HEK293T (cell line): ENCODE results near the gene GMDS.

Experiments used
- ARNT ChIP-seq: fragments of 450-650 bp; IDR thresholded peaks from 2 replicates; pipeline ENCODE4 v1.6.1; 2017; ENCODE audit warnings: mild to moderate bottlenecking
- BHLHE40 ChIP-seq: fragments of 450-650 bp; IDR thresholded peaks from 2 replicates; pipeline ENCODE4 v1.6.1; 2016; ENCODE audit warnings: mild to moderate bottlenecking, moderate library complexity, borderline replicate concordance
- ELF4 ChIP-seq: fragments of 450-650 bp; IDR thresholded peaks from 2 replicates; pipeline ENCODE4 v1.6.1; 2017; ENCODE audit warnings: antibody characterized with exemption
- FOXK2 ChIP-seq: fragments of 450-650 bp; IDR thresholded peaks from 2 replicates; pipeline ENCODE4 v1.6.1; 2016; ENCODE audit warnings: mild to moderate bottlenecking
- FOXM1 ChIP-seq: fragments of 450-650 bp; IDR thresholded peaks from 2 replicates; pipeline ENCODE4 v1.6.1; 2017; ENCODE audit warnings: mild to moderate bottlenecking, borderline replicate concordance
- NFRKB ChIP-seq: fragments of 450-650 bp; IDR thresholded peaks from 2 replicates; pipeline ENCODE4 v1.6.1; 2016; ENCODE audit warnings: mild to moderate bottlenecking, moderate library complexity
- PKNOX1 ChIP-seq: fragments of 450-650 bp; IDR thresholded peaks from 2 replicates; pipeline ENCODE4 v1.6.1; 2016
- SP1 ChIP-seq: fragments of 450-650 bp; IDR thresholded peaks from 2 replicates; pipeline ENCODE4 v1.6.1; 2017
- SUZ12 ChIP-seq: fragments of 450-650 bp; IDR thresholded peaks from 2 replicates; pipeline ENCODE4 v1.6.1; 2016; ENCODE audit warnings: mild to moderate bottlenecking
- TARDBP ChIP-seq: fragments of 450-650 bp; IDR thresholded peaks from 2 replicates; pipeline ENCODE4 v1.6.1; 2016
- ZNF384 ChIP-seq: fragments of 450-650 bp; IDR thresholded peaks from 2 replicates; pipeline ENCODE4 v1.6.1; 2016

- TF ChIP-seq BHLHE40 (no peak), ARNT (no peak), NFRKB (no peak), PKNOX1 (no peak), SUZ12 (no peak), FOXM1 (no peak), FOXK2 (no peak), SP1 (no peak), ELF4 (no peak), TARDBP (no peak), ZNF384 (no peak)
Measured at GRCh38 chr6:1988843-1989242, 256.6 kb downstream of the GMDS start.
